ENCODE measurements around the gene NLRC5.
"Not testable (repeated sequence)": the region's sequence is repeated elsewhere in the genome, so short reads cannot be mapped to it uniquely, and the experiment has no call there.

Gene NLRC5

GRCh38 chr16:56983211-56983751 is 6.1 kb upstream of the NLRC5 start:
- no peak for DNase-seq

GRCh38 chr16:56984639-56985038 is 4.7 kb upstream of the NLRC5 start:
- DNase-seq = no peak

DNA sequence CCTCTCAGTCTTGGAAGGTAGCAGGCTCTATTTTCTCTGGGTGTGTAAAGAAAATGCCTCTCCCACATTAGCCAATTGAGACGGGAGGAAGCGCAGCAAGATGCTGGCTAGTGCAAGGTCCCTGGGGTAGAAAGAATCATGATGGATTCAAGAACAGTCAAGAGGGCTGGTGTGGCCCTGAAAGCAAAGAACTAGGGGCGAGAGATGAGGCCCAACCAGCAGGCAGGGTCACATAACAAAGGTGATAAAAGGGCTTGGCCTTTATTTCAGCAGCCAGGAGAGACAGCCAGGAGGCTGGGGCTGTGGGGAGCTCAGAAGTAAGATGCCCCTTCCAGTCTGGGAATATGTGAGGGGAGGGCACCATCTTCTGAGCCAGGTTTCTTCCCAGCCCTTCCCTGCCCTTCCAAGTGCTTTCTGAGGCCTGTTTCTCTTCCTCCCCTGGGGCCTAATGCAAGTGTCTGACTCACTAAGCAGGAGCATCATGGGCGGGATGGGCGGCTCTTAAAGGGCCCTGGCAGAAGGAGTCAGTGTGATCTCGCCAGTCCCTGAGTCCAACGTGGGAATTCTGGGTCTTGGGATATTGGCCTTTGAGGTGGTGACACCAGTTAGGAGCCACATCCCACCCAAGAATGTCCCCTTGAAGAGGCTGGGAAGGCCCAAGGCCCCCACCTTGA is 3.9 kb upstream of the NLRC5 start:
- DNase-seq = no peak

- no peak for DNase-seq
These were observed 3.4 kb upstream of the NLRC5 start for GRCh38 chr16:56985962-56986360.

GRCh38 chr16:56986361-56986760 is 3.0 kb upstream of the NLRC5 start:
- no peak for DNase-seq

GRCh38 chr16:56986908-56987307 is 2.4 kb upstream of the NLRC5 start:
- not testable (repeated sequence) for DNase-seq

- no peak for DNase-seq
These were observed 1.7 kb upstream of the NLRC5 start for GRCh38 chr16:56987692-56988091.

DNA sequence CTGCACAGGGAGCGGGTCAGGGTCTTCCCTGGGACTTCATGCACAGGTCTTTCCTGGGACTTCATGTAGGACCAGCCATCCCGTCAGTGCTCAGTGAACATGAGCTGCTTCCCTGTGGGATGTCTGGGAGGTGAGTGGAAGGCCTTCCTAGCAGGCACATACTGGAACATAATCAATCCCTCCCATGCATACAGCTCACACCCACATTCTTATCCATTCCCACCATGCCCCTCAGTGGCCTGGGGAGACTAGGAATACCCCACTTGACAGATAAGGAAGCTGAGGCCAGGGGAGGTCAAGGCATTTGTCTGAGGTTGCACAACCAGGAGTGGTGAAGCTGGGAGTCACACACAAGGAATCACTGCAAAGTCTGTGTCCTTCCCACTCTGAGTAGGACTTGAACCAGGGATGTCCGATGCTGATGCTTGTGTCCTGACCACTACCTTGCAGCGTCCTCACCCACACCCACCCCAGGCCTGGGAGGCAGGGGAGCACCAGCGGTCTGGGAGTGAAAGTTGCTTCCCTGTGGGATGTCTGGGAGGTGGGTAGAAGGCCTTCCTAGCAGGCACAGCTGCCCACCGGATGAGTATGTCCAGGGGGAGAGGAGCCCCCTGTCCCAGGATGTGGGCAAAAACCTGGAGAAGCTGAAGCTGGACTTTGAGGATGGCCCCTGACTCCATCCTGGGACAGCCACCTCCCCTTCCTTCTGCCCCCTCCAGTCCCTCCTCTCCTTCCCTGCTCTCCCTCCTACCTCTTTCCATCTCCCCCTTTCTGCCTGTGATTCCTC is 1.0 kb upstream of the NLRC5 start:
- no peak for DNase-seq

DNA sequence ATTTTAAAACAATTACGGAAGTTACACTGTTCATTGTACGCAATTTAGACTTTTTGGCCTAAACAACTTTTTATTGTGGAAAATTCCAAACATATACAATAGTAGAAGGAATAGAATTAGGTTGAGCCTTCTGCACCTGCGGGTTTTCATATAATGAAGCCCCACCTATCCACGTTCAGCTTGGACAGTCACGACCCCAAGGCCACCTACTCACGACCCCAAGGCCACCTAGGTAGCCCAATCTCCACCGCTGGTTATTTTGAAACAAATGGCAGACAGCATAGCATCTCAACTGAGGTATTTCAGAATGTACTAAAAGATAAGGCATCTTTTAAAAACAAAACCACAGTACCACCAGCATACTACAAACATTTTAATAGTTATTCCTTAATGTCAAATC is 631 bp downstream of the NLRC5 start:
- no peak for DNase-seq

- DNase-seq = no peak
These were observed 1.3 kb downstream of the NLRC5 start for GRCh38 chr16:56990407-56991286.

GRCh38 chr16:56992431-56992830 is 3.1 kb downstream of the NLRC5 start:
- not testable (repeated sequence) for DNase-seq

GRCh38 chr16:56993204-56993603 is 3.8 kb downstream of the NLRC5 start:
- no peak for DNase-seq

DNA sequence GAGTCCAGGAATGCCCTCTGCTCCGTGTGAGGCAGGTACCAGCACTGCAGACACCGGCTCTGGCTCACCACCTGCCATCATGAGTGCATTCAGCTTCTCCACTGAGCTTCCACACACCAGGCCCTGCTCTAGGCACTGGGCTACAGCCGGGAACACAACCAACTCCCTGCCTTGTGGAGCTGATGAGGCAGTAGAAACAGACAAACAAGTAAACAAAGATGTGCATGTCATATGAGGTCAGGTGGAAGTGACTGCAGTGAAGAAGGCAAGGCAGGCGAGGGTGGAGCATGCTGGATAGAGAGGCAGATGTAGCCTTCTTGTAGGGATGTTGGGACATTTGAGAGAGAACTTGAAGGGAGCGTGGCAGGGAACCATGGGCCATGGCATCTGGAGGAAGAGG is 5.0 kb downstream of the NLRC5 start:
- no peak for DNase-seq

- DNase-seq = no peak
These were observed 5.9 kb downstream of the NLRC5 start for GRCh38 chr16:56995136-56995805.

GRCh38 chr16:56997264-56997663 is 7.9 kb downstream of the NLRC5 start:
- DNase-seq = no peak

- no peak for DNase-seq
These were observed 8.6 kb downstream of the NLRC5 start for GRCh38 chr16:56997931-56998330.

DNA sequence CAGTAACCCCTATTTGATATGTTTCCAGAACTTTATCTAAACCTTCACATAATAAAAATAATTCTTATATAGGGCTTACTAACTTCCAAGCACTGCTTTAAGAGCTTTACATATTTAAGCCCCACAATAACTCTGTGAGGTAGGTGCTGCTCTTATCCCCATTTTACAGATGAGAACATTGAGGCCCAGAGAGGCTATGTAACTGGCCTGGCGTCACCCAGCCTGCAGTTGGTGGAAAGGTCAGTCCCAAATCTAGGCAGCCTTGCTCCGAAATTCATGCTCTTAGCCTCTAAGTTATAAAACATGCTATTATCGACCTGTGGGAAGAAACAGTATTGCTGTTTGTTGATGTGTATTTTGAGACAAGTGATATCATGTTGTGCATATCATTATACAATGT is 9.0 kb downstream of the NLRC5 start:
- no peak for DNase-seq

- DNase-seq = no peak
These were observed 9.5 kb downstream of the NLRC5 start for GRCh38 chr16:56998861-56999260.

DNA sequence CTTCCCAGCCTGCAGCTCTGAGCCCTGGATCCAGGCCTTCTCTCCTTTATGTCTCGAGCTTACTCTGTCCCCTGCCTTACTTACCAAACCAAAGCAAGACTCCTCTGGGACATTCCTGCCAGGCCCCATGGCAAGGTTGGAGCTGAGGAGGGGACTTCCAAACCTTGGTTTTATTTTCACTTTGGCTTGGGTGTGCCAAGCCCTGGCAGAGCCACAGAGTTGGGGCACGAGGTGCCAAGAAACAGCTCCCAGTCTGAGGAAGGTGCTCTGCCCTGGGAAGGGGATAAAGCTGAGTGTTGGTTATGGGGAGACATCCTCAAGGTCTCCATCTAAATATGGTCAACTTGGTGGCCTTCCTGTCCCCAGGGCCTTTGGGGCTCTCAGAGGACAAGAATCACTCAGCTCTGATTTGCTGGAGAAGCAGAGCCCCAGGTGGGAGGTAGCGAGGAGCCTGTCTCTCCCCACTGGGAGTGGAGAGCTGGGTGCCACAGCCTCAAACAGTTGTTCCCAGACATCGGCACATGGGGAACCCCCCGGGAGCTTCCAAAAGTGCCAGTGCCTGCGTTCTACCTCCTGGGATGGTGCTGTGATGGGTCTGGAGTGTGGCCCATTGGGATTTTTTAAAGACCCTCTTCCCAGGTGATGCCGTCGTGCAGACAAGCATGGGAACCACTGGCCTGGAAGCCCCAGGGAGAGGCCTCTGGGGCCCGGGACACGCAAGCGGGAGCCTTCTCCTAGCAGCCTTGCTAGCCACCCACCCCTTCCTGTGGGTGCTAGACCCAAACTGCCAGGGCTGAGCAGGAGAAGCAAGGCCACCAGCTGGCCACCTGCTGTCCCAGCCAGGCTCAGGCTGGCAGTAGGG is 10.3 kb downstream of the NLRC5 start:
- no peak for DNase-seq

- no peak for DNase-seq
These were observed 11.1 kb downstream of the NLRC5 start for GRCh38 chr16:57000271-57001025.

Measured in NCI-H1930 (cell line).